ENCODE data around the gene EBF3. TPM values are rescaled to one million over a fixed set of nuclear protein-coding genes. Genes with fewer than 3 reads are reported as not detected.

EBF3 gene
- total and polyA plus RNA-seq, 10 donors = 0.02 to 0.20 (median 0.13) TPM; not detected in 6

DNA sequence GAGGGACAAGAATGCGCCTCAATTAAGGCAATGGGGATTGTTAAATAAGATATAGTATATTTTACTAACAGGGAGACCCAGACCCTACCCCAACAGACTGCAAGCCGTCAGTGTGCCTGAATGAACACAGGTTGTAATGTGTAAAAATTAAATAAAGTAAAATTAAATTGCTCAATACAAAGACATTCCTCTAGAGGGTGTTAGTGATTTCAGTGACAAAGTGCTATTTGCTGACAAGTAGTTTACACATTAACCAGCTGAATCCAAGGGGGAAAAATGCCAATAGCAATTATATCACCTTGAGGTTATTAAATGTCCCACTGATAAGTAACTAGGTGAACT, 110.5 kb downstream of the EBF3 start:
- Histone ChIP-seq H3K9me3 (peaks cover 0 to 10% (median 0%) of the 10 kb centered on the region in 8 donors), H3K4me1 (peaks cover 0 to 6% (median 0%) of the 10 kb centered on the region in 6 donors), H3K4me3 (peak overlapping the region in 4 of 8 donors; percentile 5 to 54 (median 22)), H3K36me3 (no peaks in the 10 kb centered on the region), H3K27ac (peak overlapping the region in 1 of 8 donors; percentile 38), H3K27me3 (replicated peaks in 1 of 7) (peaks cover 0 to 5% (median 0%) of the 10 kb centered on the region in 7 donors)
- TF ChIP-seq, protein P1, sequence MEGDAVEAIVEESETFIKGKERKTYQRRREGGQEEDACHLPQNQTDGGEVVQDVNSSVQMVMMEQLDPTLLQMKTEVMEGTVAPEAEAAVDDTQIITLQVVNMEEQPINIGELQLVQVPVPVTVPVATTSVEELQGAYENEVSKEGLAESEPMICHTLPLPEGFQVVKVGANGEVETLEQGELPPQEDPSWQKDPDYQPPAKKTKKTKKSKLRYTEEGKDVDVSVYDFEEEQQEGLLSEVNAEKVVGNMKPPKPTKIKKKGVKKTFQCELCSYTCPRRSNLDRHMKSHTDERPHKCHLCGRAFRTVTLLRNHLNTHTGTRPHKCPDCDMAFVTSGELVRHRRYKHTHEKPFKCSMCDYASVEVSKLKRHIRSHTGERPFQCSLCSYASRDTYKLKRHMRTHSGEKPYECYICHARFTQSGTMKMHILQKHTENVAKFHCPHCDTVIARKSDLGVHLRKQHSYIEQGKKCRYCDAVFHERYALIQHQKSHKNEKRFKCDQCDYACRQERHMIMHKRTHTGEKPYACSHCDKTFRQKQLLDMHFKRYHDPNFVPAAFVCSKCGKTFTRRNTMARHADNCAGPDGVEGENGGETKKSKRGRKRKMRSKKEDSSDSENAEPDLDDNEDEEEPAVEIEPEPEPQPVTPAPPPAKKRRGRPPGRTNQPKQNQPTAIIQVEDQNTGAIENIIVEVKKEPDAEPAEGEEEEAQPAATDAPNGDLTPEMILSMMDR (IDR thresholded peaks at IDR 0.05 in 8 of 11, conservative IDR thresholded peaks at IDR 0.05 in 3 of 11) = peak in 1 of 11 experiments; percentile 27
- TF ChIP-seq POLR2AphosphoS5 (IDR thresholded peaks at IDR 0.05) = no peak
- WGBS, 5 donors = 27 to 44% (median 32%) methylated on average over 2 of the region's 2 CpGs
- DNase-seq = no peak
- intact Hi-C loops (cut with DNase I; ENCODE audit: low total_unique reads) = no loop called here

DNA sequence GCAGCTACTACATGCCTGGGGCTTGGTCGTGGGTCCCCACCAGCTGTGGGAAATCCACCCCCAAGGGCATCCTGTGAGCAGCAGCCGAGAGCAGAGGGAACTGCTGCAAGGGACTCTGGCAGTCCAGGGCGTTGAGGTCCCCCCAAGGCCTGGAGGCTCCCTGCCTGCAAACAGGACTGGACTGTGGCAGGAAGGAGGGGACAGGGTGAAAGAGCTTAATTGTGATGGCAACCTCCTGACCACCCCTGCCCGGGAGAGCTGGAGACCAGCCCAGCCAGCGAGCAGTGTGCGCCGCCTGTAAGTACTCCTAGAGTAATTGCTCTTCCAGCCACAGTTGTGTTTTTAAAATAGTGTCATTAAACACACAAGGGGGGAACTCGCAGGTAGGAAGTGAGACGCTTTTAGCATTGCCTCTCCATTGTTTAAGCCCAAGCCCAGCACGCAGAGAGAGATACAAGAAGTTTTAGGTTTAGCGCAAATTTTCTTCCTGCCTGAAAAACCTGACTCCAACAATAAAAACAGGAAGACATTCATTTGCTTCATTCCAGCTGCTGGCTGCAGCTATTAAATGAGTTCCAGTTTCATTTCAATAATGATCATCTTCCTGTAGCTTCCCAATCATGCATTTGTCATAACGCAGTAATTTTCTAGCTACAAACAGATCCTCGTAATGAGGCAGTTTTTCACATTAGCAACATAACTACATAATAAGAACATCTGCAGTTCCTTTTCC, 111.1 kb downstream of the EBF3 start:
- no peak for DNase-seq
- Histone ChIP-seq H3K27me3 (replicated peaks in 1 of 7) (peaks cover 0 to 5% (median 0%) of the 10 kb centered on the region in 7 donors), H3K4me1 (peaks cover 0 to 6% (median 0%) of the 10 kb centered on the region in 6 donors), H3K9me3 (peaks cover 0 to 10% (median 0%) of the 10 kb centered on the region in 8 donors), H3K27ac (peak overlapping the region in 1 of 8 donors; percentile 38), H3K36me3 (no peaks in the 10 kb centered on the region), H3K4me3 (peak overlapping the region in 4 of 8 donors; percentile 5 to 54 (median 22))
- intact Hi-C loops (cut with DNase I; ENCODE audit: low total_unique reads) = no loop called here
- TF ChIP-seq POLR2AphosphoS5 (IDR thresholded peaks at IDR 0.05) (no peak), POLR2A (IDR thresholded peaks at IDR 0.05) (no peak)
- 29 to 49% (median 40%) methylated on average over 13 of the region's 13 CpGs for WGBS, 5 donors

DNA sequence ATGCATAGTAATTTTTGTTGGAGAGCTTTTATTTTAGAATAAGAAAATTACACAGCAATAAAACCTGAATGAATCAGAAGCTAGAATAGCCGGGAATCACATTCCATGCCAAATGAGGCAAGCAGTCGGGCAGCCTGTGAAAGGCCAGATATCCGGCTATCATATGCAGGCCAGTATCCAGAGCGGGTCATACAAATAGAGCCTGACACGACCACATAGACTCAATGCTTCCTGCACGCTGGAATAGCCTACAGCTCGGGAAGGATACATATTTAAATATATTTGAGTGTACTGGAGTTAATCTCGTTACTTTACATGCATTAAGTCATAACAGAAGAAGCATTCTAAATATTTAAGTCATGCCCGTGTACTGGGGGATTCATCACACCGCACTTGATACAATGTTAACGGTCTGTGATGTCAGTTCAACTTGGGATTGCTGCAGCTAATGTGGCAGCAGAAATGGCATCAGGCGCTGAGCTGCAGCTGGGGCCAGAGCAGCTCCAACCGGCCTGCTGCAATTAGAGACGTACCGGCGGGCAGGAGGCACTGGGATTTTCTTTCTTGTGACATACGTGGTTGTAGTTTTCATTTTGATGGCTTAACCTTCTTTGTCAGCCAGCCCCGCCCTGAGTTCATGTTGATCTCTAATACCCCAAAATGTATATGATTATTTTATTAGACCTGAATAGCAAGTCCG, 112.0 kb downstream of the EBF3 start:
- 88 to 95% (median 92%) methylated on average over 19 of the region's 19 CpGs for whole genome bisulfite sequencing, 5 donors
- intact Hi-C loops (cut with DNase I; ENCODE audit: low total_unique reads) = no loop called here
- no peaks in the 10 kb centered on the region for H3K36me3 ChIP-seq
- H3K27me3 ChIP-seq (replicated peaks in 1 of 7) = peaks cover 0 to 6% (median 0%) of the 10 kb centered on the region in 7 donors
- no peak overlapping the region for H3K4me3 ChIP-seq
- no peak overlapping the region for H3K27ac ChIP-seq
- TF ChIP-seq POLR2A (IDR thresholded peaks at IDR 0.05) = no peak
- TF ChIP-seq, protein P1 (IDR thresholded peaks at IDR 0.05 in 8 of 11, conservative IDR thresholded peaks at IDR 0.05 in 3 of 11) = no peak
- TF ChIP-seq POLR2AphosphoS5 (IDR thresholded peaks at IDR 0.05) = no peak
- no peak for DNase-seq
- H3K9me3 ChIP-seq = peaks cover 0 to 10% (median 0%) of the 10 kb centered on the region in 8 donors
- peaks cover 0 to 6% (median 0%) of the 10 kb centered on the region in 6 donors for H3K4me1 ChIP-seq

DNA sequence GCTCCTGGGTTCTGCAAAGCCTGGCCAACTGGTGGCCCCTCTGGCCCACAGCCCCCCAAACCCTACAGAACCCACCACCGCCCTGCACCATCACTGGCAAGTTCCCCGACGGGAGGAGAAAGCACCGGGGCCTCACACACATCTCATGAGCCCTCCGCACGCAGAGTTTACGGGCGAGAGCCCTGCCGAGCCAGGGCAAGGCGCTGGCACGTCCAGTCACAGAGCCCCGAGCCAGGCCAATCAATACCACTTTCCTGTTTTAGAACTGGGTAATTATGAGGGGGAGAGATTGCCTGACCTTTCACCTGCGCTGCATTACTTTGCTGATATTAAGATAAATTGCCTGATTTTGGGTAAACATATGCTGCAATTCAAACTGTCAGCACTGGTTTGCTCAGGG, 113.3 kb downstream of the EBF3 start:
- Histone ChIP-seq H3K4me1 (peaks cover 0 to 6% (median 0%) of the 10 kb centered on the region in 6 donors), H3K27me3 (replicated peaks in 1 of 7) (peaks cover 0 to 10% (median 0%) of the 10 kb centered on the region in 7 donors), H3K9me3 (peaks cover 0 to under 1% (median 0%) of the 10 kb centered on the region in 8 donors), H3K36me3 (no peaks in the 10 kb centered on the region), H3K27ac (no peak overlapping the region), H3K4me3 (no peak overlapping the region)
- WGBS, 5 donors = 91 to 99% (median 93%) methylated on average over 13 of the region's 13 CpGs
- no peak for DNase-seq
- no peak for TF ChIP-seq POLR2A (IDR thresholded peaks at IDR 0.05)
- intact Hi-C loops (cut with DNase I; ENCODE audit: low total_unique reads) = no loop called here

DNA sequence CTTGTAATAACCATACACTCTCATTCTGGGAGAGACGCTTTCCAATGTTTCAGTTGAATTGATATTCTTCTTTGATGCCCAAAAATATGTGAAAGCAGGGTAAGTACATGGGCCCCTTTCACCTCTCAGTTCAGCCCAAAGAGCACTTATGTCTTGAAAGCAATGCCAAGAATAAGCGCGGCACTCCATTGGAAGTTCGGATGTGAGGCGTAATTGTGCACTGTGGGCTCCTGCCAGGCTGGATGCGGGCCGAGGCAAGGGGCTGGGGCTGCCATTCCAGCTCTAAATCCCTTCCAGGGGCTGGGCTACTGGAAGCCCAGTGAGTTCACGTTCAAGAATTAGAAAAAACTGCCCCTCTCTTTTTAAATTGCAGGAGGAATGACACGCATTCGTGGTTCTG, 113.8 kb downstream of the EBF3 start:
- intact Hi-C loops (cut with DNase I; ENCODE audit: low total_unique reads) = no loop called here
- Histone ChIP-seq H3K4me3 (no peak overlapping the region), H3K36me3 (no peaks in the 10 kb centered on the region), H3K27ac (no peak overlapping the region), H3K4me1 (peaks cover 0 to 6% (median 0%) of the 10 kb centered on the region in 6 donors), H3K9me3 (no peaks in the 10 kb centered on the region), H3K27me3 (replicated peaks in 1 of 7) (peaks cover 0 to 10% (median 0%) of the 10 kb centered on the region in 7 donors)
- no peak for DNase-seq
- TF ChIP-seq POLR2A (IDR thresholded peaks at IDR 0.05) (no peak), POLR2AphosphoS5 (IDR thresholded peaks at IDR 0.05) (no peak)
- TF ChIP-seq, protein P1 (IDR thresholded peaks at IDR 0.05 in 8 of 11, conservative IDR thresholded peaks at IDR 0.05 in 3 of 11) = no peak
- WGBS, 5 donors = 90 to 96% (median 93%) methylated on average over 10 of the region's 10 CpGs
